HT1080 (cell line): ENCODE measurements around the gene ARL5C. TPM values are rescaled to one million over a fixed set of nuclear protein-coding genes. Genes with fewer than 3 reads are reported as not detected.

Experiments used
- DNase-seq: peaks from one replicate; pipeline ENCODE4 v3.0.0-alpha.2; 2015; ENCODE audit warnings: low read depth
- total RNA-seq: library from RNA; depleted of rRNA; stranded (reverse); fragments of >200 nt; shearing (Covaris generic); gene quantifications from 2 replicates; pipeline ENCODE4 v1.2.3, GENCODE V29; 2014

Gene ARL5C
- total RNA-seq, 1 experiment from 2014 or later = not detected

GRCh38 chr17:39194089-39194984 lies 28.4 kb upstream of the ARL5C start:
- no peak for DNase-seq

DNA sequence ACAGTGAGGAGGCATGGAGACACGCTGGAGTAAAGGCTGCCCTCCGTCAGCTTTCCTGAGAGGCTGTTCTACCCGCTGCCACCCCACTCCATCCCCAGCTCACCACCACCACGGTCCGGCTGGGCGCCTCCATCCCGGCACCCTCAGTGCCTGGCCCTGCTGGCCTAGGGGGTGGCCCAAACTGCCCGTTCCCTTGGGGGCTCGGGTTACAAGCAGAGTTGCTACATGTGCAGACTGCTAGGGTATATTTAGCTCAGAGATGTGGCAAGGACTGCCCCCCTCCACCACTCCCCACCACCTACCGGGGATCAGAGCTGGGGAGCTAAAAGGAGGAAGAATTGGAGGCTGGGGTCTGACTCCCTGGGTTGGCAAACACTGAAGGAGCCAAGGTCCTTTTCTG lies 27.4 kb upstream of the ARL5C start:
- DNase-seq = no peak

DNA sequence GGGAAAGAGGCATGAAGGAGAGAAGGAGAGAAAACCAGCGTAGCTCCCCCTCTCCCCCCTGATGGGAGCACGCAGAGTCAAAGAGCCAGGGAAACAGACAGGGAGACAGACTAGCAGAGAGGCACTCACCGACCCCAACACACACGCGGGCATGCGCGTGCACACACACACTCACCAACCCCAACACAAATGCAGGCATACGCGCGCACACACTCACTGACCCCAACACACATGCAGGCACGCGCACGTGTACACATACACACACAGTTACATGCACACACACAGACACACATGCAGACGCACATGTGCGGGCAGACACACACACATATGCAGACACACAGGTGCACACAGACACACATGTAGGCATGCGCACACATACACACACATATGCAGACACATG lies 26.9 kb upstream of the ARL5C start:
- no peak for DNase-seq

DNA sequence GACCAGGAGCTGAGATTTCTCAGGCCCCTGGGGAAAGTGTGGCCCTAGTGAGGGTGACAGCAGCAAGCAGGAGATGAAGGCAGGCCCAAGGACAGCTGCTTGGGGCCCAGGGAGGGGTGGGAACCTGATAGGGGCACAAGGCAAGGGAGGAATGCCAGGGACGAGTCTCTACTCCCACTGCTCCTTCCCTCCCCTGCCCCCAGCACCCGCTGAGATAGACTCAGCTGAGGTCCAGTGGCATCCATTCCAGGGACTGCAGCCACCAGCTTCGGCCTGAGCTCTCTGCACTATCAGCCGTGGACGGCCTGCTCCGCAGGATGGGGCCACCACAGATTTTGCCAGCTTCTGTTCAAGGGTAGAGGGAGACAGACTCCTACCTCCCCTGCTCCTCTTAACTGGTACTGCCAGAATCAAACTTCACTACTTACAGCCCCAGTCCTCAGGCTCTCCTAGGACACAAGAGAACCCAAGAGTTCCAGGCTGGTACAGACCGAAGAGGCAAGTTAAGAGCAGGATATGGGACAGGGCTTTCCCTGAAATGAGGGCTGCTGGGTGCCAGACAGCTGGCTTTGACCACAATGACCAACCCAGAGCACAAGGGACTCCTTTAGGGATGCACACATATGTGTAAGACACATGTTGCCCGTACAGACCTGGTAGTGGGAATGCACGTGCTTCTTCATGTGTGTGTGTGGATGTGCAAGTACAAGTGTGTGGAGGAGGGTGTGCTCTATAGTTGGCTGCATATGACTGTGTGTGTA lies 26.0 kb upstream of the ARL5C start:
- no peak for DNase-seq

GRCh38 chr17:39187152-39187830 lies 21.3 kb upstream of the ARL5C start:
- no peak for DNase-seq

DNA sequence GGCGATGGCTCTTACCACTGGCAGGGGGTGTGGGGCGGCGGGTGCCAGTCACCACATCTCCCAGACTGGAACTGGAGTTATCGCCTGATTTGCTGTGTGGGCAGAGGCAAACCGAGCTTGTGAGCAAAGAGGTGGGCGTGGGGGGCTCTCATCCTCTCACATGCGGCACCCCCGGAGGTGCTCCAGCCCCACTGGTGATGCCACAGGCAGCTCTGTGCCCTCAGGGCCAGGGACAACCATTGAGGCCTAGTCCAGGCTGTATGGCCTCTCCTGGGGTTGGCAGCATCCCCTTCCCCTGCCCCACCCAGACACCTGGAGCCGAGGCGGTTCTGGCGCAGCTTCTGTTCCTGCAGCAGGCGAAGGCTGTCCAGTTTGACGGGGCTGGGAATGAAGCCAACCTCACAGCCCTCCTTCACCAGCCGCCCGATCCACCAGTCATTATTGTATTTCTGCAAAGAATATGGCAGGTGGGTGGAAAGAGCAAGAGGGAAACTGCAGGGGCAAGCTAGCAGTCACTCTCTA lies 20.6 kb upstream of the ARL5C start:
- no peak for DNase-seq

GRCh38 chr17:39183720-39184119 lies 17.8 kb upstream of the ARL5C start:
- DNase-seq = no peak

- no peak for DNase-seq
Measured at GRCh38 chr17:39183045-39183444, 17.1 kb upstream of the ARL5C start.

- no peak for DNase-seq
Measured at GRCh38 chr17:39181303-39181702, 15.3 kb upstream of the ARL5C start.

- peak; percentile 64 for DNase-seq
Measured at GRCh38 chr17:39178536-39178935, 12.6 kb upstream of the ARL5C start.

DNA sequence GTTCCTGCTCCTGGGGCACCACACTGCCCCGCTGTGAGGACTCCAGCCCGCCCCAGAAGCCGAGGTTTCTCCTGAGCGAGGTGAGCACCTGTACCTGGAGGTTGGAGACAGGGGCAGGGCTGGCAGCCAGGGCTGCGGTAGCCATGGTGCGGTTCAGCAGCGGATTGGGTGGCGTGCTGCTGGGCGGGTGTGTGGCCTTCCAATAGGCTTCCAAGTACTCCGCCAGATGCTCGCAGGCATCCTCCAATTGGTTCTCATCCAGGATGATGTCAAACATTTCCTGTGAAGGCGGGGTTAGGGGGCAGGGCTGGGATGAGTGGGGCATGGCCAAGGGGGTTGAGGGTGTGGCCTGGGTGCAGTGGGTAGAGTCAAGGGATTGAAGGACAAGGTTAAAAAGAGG lies 11.3 kb upstream of the ARL5C start:
- no peak for DNase-seq

- no peak for DNase-seq
Measured at GRCh38 chr17:39175695-39176093, 9.7 kb upstream of the ARL5C start.

DNA sequence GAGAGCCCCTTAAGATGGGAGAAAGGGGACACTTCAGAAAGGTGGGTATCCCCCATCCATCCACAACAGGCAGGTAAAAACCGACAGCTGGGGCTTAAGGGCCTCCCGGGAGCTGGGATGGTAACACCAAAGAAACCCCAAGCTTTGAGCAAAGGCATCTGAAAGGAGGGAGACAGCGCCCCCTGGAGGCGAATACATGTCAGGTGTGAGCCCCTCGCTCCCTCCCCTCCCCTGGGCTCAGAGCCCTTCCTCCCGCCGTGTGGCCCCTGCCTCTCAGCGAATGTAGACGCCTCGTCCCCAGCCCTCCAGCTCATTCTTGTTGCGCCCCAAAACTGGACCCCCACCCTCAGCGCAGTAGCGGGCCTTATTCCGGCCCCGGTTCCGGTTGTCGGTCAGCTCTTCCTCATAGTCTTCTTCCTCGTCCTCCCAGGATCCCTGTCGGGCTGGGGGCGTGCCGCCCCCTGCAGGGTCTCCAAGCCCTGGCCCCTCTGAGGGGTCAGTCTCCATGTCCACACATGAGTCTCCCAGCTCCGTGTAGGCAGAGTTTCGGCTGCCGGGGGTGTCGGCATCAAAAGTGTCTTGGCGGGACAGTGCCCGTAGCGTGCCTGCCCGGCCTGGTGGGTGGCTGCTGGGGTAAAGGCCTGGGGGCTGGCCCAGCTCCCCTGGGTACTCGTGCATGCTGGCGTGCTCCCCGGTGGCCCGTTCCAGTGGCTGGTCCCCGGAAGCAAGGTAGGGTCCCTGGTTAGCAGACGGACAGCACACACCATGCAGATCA lies 9.1 kb upstream of the ARL5C start:
- DNase-seq = no peak

GRCh38 chr17:39173526-39174274 lies 7.7 kb upstream of the ARL5C start:
- no peak for DNase-seq

DNA sequence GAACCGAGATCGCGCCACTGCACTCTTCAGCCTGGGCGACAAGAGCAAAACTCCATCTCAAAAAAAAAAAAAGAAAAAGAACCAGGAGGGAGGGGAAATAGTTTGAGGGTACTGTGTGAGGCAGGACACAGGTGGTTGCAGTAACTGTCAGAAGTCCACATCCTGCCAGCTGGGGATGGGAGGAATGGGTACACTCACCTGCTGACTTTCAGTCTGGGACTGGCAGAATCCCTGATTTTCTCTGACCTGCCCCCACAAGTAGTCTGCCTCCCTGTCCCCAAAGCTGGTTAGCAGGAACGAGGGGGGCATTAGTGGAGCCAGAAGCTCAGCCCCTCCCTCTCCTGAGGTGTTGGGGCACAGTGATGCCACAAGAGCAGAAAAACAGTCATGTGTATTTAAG lies 7.1 kb upstream of the ARL5C start:
- no peak for DNase-seq

DNA sequence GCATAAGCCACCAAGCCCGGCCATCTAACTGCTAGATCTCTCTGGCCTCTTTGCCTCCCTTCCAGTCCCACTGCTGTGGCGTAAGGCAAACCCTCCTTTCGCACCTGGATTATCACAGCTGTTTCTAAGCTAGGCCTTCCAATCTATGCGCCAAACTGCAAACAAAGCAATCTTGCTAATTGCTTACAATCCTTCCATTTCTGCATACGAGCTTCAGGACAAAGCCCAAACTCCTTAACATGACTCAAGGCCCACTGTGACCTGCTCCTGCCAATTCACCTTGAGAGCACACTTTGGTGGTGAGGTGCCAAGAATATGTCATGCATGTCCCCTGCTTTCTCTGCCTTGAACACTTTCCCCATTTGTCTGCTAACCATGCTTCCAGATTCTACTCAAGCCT lies 6.0 kb upstream of the ARL5C start:
- no peak for DNase-seq

- no peak for DNase-seq
Measured at GRCh38 chr17:39170558-39170957, 4.6 kb upstream of the ARL5C start.

- DNase-seq = no peak
Measured at GRCh38 chr17:39170109-39170508, 4.1 kb upstream of the ARL5C start.

GRCh38 chr17:39169518-39169917 lies 3.6 kb upstream of the ARL5C start:
- no peak for DNase-seq

GRCh38 chr17:39169101-39169500 lies 3.1 kb upstream of the ARL5C start:
- DNase-seq = no peak
